Endometrial microvascular endothelial cells (primary cell): Measurements from ENCODE around the gene SRSF3. TPM values are rescaled to one million over a fixed set of nuclear protein-coding genes. Genes with fewer than 3 reads are reported as not detected.
"Not testable (repeated sequence)": the region's sequence is repeated elsewhere in the genome, so short reads cannot be mapped to it uniquely, and the experiment has no call there.

Experiments
- in situ Hi-C: cut with HindIII; loops from 2 replicates; pipeline ENCODE4 v1.10.0; 2017; ENCODE audit warnings: low sequenced_read_pairs, low pct_unique_long_range_greater_than_20kb; ENCODE audit errors: inconsistent ontology term
- total RNA-seq: library from RNA; depleted of rRNA; stranded (reverse); fragments of >200 nt; gene quantifications from one replicate; pipeline ENCODE4 v1.2.3, GENCODE V29; 2015; ENCODE audit errors: inconsistent ontology term

Gene SRSF3
- total RNA-seq, 1 donor from 2014 or later = 147 TPM

GRCh38 chr6:36633915-36634314 is 39.8 kb downstream of the SRSF3 start:
- in situ Hi-C loops = no loop called here

GRCh38 chr6:36634317-36635108 is 40.4 kb downstream of the SRSF3 start:
- in situ Hi-C loops = no loop called here

DNA sequence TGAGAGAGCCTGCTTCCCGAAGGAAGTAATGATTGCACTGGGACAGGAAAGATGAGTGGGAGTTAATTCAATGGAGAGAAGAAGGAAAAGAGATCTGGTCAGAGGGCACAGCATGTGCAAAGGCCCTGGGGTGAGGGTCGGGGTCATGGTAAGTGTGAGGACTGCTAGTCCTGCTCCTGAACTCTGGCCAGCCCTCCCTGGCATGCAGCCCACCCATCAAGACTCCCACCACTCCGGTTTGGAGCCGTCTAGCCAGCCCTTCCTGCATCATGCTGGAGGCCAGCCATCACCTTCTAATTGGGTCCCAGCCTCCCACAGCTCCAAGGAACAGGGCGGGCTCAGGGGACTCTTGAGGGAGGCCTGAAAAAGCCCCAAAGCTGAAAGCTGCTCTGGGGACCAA is 42.1 kb downstream of the SRSF3 start:
- in situ Hi-C loops = no loop called here

DNA sequence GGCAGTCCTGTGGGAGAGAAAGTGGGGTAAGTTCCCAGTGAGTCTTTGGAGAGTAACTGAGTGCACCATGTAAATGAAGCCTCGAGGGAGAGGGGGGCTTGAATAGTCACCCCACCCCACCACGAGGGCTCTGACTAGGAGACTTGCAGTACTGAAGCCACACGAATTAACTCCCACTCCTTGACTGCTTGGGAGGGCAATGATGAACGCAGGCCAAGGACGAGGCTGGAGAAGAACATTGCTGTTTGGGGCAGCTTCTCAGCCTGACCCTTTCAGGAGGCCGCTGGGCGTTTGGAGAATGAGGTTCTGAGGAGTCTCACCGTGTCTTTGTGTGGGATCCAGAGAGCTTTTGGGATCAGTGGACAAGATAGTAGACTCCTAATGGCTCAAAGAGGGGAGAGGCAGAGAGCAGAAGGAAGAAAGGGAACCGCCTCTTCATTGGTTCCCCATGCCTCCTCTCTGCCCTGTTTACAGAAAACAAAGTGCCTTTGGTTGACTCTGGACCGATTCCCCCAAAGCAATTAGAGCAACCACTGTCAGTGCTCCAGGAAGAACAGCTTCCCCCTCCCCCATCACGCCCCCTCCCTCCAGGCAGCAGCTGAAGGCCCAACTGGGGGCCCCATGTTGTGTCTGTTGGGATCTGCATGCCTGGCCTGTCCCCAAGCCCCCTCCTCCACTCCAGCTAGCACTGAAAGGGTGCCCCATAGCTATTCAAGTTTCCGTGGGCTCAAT is 42.7 kb downstream of the SRSF3 start:
- in situ Hi-C loops = no loop called here

- in situ Hi-C loops = no loop called here
Measured at GRCh38 chr6:36638579-36638978, 44.4 kb downstream of the SRSF3 start.

GRCh38 chr6:36639171-36639808 is 45.1 kb downstream of the SRSF3 start:
- in situ Hi-C loops = no loop called here

DNA sequence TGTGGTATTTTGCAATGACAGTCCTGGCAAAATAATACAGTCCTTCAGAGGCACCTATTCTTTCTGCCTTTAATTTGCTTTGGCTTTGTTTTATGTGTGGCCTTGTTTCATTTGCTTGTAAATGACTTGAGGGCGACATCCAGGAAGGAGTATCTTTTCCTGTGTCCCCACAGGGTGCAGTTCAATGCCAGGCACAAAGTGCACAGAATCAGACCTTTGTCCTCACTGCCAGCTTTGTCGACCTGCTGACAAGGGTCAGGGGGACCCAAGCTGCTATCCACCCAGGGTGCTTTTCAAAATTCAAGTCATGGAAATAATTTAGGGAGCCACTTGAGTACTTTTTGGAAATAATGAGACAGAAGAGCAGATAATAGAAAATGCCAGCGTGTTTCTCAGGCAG is 47.4 kb downstream of the SRSF3 start:
- in situ Hi-C loops = no loop called here

DNA sequence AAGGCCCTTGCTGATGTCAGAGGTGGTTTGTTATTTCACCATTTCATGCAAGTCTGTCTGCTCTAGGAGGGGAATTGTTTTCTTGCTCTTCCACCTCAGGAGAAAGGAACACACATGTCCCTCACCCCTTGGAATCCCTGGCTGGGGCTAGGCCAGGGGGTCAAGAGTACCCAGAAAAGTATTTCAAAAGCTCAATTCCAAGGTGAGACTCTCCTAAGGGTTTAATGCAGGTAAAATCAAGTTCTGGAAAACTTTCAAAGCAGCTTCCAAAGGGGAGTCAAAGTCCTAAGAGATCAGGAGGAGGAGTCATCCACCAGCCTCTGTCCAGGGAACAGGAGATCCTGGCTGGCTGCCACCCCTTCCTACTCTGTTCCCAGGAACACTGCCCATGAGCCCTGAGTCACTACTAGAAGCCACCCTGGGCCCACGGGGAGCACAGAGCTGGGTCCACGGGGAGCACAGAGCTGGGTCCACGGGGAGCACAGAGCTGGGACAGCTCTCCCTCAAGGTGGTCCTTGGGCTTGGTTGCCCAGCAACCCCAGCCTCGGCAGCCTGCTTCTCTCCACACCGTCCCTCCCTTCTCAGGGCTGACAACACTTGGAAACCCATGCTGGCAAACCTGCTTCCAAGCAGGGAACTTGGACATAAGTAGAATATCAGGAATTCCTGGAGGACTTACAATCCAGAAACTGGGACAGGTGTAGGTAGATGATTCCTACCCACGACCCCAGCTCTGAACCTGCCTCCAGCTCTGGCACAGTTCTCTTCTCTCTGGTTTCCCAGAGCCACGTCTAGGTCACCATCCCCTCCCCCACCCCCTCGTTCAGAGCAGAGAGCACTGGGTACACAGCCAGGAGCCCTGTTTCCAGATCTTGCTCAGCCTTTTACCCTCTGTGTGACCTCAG is 49.0 kb downstream of the SRSF3 start:
- in situ Hi-C loops = no loop called here

DNA sequence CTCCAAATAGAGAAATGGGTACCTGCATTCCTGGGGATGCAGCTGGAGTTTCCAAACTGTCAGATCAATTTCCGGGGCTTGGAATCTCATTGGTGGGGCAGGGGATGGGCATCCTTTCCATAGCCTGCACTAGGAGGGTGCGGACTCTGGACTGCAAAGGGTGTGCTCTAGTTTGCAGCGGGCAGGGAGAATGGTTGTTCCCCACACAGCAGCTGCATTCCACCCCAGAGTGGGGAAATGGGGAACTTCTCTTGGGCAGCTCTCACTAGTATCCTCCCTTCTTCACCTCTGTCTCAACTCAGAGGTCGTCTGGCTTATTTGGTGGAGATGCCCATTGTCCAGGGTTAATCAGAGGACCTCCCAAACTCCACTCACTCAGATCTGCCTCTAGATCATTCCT is 49.8 kb downstream of the SRSF3 start:
- in situ Hi-C loops = no loop called here

GRCh38 chr6:36649086-36649485 is 54.9 kb downstream of the SRSF3 start:
- in situ Hi-C loops = no loop called here

GRCh38 chr6:36649701-36650484 is 55.7 kb downstream of the SRSF3 start:
- in situ Hi-C loops = no loop called here

GRCh38 chr6:36650848-36651478 is 56.8 kb downstream of the SRSF3 start:
- in situ Hi-C loops = no loop called here

DNA sequence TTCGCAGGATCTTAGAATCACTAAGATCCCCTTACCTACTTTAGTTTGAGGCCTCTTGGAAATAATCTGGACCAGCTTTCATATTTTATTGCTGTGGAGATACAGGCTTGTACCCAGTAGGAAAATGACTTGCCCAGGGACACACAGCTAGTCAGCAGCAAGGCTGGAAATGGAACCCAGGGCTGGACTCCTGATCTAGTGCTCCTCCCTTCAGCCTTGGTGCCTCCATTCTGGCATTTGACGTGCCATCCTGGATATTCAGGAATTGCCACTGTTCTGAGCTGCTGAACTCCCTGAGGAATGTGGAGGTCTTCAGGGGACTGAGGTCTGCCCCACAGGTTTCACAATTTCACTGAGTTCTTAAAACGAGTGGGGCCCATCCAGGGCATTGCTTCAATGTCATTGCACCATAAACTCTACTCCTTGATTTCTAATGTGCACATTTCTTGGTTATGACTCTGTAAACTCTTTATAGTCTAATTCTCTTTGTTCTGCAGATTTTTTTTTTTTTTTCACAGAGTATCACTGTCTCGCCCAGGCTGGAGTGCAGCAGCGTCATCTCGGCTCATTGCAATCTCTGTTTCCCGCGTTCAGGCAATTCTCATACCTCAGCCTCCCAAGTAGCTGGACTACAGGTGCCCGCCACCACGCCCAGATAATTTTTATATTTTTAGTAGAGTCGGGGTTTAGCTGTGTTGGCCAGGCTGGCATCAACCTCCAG is 57.7 kb downstream of the SRSF3 start:
- in situ Hi-C loops = no loop called here

- in situ Hi-C loops = not testable (repeated sequence)
Measured at GRCh38 chr6:36654469-36654868, 60.3 kb downstream of the SRSF3 start.
